ENCODE data around the gene RELN.
A peak's percentile ranks its signal among the peaks of the same experiment; 100 is the strongest.

RELN gene

DNA sequence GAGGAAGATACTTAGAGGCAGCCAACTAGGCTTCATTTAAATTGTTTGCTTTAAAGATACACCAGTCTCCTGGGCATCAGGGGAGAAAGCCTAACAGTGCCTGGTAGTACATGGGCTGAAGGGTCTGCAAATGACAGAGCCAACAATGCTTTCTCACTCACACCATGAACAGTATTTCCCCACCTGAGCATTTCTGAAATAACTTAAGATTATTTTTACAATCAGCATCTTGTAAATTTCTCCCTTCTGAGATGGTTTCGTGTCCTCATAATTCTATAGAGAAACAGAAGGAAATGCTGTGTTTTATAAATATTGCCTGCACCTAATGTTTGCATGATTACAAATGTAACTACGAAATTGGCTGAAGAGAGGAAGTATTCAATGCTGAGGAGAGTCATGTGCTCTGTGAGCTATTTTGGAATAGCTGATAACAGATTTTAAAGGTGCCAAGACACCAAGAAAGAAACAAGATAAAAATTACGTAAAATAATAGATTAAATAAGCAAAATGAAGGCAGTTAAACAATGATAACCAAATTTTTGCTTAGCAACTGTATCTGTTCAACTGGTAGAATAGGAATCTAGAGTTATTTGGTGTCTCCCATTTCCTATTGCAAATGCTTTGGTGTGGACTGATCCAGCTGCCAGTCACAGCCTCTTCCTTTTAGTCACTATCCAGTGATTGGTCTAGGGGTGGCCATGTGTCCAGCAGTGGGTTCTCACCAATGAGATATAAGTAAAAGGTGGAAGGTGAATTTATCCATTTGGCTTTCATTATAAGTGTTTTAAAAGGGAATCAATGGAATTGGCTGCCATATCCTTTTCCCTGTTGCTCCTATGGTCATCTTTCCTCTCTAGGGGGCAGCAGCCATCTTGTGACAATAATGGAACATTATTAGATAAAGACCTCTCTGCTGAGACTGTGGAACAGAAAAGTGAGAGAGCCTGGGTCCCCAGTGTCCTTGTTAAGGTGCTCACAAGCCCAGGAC is 375.5 kb downstream of the RELN start:
- no peak for DNase-seq

DNA sequence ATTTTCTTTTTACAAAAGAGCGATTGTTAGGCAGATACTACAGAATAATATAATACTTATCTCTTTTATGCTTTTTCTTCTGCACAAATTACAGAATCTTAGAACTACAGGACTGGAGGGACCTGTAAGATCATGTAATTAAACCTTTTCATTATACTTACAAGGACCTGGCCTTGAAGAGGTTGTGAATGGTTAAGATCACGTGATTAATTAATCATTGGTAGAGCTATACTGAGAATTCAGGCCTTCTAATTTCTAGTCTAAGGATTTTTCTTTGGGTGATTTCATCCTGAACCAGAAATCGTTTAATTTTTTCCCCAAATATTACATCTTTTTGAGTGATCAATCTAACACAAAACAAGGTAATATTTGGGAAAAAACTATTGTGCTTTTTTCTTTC is 379.7 kb downstream of the RELN start:
- DNase-seq: no peak

DNA sequence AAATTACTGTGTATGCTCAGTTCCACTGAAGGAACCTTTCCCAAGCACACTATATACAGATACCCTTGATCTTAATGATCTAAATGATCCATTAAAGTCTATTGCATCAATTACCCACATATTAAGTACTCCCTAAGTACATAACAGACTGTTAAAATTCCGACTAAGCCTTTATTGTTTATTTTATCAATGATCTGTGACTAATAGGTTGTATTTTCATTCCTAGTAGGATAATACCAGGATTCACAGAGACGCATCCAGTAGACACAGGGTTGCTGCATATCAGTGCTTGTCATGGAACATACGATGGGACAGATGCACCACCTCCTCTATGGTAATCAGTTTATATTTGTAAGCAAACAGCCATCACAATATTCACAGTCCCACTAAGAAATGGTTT is 383.8 kb downstream of the RELN start:
- DNase-seq: no peak

DNA sequence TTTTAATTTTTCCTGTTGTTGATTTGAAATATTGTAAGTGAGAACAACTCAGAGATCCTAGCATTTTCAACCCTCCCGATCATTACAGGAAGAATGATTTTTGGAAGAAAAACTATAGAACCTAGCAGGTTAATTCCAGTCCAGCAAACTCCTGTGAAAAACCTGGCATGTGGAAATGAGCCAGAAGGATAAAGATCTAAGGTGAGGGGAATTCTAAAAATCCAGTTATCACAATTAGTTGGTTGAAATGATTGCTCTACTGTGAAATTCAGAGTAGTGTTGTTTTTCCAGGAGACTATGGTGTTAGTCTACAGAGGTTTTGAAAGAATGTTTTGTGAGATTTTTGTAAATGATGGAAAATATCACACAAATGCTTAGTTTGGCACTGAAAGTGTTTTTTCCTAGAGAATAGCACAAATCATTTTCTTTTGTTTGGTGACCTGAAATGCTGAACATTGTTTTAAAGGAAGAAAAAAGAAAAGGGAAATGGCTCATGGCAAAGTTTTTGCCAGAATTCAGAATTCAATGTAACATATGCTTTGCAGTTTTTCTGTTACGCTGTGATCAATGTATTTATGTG is 391.0 kb downstream of the RELN start:
- no peak for DNase-seq

DNA sequence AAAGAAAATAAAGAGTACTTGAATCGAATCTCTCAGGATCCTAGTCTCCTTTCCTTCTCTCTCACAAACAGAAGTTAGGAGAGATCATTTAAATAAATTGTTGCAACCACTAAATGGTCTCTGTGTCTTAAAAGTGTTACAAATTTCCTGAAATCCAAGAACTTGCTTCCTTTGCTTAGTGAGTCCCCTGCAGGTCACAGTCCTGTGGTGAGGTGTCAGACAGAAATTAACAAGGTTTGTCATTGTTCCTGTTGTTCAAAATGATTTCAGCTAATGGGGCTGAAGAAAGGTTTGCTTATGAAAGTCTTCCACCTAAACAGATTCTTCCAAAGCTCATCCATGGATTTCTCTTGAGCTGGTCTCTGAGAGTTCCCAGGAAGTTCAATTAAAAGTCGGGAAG is 391.9 kb downstream of the RELN start:
- no peak for DNase-seq

DNA sequence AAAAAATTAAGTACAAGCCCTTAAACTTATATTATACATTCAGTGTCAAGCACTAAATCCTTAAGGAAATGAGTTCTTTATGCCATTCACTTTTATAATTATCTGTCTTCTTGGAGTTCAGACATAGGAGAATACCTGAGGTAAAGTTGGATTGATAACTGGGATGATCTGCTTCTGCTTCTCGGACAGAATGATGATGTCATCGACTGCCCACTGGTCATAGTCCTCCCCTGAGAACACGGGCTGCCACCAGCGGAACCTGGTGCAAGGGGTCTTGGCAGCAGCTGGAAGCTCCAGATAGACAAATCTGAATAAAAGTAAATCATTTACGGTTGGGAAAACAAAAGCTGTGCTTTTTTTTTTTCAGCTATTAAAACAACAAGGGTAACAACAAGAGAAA is 395.3 kb downstream of the RELN start:
- no peak for DNase-seq

DNA sequence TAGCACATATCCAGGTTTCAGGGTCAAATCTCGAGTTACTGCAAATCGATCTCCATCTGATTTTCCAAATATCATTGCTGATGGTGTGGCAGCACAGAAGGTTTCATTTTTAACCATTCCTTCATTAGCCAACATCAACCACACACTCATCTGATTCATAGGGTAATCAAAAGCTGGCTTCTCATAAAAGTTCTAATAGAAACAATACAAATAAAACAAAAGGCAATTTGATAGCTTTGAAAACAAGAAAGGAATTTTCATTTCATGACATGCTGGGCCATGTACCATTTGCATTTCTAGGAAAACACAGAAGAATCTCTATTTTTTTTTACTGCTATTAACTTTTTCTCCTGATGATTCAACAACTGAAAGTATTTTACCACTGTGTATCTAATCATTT is 395.8 kb downstream of the RELN start:
- no peak for DNase-seq

DNA sequence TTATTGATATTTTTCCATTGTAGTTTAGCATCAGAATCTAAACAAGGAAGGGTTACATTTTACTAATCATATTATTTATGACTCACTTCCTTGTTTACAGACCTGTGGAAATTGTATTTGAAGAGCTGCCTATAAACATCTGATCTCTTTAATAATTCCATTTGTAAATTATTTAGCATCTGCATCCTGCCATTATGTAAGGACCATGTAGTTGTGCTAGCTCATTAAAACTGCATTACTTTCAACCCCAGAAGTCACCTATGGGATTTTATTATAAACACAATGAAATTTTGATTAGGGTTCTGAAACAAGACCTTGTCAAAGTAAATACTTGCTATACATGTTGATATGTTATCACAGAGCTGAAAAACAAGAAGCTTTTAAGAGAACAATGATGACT is 396.6 kb downstream of the RELN start:
- DNase-seq: no peak

DNA sequence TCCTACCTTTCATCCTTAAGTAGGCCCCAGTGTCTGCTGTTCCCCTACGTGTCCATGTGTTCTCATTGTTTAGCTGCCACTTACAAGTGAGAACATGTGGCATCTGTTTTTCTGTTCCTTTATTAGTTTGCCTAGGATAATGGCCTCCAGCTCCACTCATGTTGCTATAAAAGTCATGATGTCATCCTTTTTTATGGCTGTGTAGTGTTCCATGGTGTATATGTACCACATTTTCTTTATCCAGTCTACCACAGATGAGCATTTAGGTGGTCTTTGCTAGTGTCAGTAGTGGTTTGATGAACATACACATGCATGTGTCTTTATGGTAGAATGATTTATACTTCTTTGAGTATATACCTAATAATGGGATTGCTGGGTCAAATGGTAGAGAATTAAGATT is 397.3 kb downstream of the RELN start:
- no peak for DNase-seq

DNA sequence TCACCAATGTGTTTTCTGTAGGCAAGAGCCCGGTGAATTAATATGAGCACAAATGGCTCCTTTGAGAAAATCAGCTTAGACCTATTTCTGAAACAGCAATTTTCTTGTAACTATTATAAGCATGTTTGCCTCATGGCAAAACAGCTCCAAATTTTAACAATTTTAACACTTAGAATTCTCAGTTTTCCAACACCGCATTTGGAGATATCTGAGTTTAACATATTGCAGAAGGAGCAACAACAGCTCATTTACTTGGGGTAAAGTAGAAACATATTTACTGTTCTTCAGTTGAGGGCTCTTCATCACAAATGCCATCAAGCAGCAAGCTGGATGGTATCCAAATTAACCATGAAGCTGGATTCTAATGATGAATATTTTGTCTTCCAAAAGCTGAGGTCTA is 409.4 kb downstream of the RELN start:
- DNase-seq: no peak

DNA sequence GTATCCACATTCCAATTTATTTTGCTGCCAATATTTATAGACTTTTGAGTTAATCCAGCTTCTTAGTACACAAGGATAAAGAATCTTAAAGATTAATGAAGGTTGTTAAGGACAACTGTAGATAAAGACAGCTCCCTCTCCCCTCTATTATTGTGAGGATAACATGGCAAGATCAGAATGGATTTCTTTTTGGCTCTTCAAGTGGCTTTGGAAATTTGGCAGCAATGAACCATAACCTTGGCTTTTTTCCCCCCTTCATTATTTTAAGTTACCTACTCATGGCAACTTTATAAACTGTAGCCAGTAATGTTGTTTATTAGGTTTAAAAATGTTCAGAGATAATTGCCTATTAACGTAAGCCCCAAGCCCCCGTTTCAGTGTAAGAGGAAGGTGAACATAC is 412.4 kb downstream of the RELN start:
- no peak for DNase-seq

DNA sequence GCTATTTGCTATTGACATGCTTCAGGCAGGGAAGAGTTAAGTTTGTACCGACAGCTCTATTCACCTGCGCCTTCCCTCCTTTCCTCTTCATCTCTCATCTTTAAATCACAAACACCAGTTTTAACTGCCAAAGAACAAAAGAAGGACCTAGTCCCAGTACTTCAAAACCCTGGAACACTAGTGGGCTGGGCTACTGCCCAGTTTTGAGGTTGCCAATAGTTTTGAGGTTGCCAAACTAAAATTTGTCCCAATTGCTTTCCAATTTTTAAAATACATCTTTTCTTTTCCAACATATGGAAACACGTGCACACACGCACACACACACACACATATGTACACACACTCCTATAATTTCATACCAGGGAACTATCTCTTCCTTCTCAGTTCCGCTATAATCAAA is 412.8 kb downstream of the RELN start:
- DNase-seq: no peak

DNA sequence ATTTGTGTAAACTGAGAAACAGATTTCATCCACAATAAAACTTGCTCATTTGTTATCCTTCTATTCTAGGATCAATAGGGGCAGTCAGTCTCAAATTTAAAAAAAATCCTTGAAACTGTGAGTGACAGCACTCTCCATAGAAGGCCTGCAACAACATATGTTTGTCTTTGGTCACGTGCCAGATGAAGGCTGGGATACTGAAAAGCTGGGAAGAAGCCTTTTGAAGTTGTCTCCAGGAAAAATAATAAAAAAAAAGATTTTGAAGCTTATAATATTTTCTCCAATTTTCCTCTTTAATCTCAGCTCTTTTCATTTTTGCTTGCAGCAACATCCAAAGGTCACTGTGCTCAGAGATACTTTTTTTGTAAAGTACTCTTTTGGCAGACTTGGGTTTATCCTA is 414.9 kb downstream of the RELN start:
- peak; percentile 46 for DNase-seq

DNA sequence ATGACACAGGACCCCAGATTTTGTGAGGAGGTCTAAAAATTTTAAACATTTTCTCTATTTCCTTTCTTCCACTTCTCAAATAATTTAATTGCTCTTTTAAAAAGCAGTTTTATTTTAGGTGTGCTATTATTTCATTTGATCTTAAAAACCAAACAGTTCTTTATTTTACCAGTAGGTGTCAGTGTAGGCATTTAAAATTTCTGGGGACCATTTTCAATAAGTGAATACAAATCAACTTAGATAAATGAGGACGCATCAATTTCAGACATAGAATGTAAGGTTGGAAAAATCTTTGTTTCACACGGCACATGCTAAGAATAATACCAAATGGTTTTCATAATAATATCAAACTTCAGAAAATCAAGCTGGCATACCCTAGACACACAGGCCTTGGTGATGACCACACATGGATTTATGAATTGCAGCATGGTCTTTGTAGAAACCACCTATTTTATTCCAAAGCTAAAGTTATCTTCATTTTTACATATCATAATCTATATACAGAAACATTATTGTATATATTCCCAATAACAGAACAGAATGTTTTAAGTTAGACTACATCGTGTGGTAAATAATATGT is 415.9 kb downstream of the RELN start:
- peak; percentile 55 for DNase-seq

DNA sequence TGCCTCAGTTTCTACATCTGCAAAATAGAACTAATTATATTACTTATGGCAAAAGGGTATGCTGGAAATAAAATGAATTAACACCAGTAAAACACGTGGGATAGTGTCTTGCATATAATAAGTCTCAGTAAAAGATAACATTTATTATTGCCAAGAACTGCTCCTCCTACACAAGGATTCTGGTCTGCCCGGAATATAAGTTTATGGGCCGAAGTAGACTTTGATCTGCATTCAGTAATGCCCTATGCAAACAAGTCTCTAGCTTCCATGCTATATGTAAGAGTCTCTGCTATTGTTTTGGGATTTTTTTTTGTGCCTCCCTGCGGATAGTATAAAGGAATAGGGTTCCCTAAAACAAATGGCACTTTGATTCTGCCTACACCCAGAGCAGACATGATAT is 417.9 kb downstream of the RELN start:
- no peak for DNase-seq

DNA sequence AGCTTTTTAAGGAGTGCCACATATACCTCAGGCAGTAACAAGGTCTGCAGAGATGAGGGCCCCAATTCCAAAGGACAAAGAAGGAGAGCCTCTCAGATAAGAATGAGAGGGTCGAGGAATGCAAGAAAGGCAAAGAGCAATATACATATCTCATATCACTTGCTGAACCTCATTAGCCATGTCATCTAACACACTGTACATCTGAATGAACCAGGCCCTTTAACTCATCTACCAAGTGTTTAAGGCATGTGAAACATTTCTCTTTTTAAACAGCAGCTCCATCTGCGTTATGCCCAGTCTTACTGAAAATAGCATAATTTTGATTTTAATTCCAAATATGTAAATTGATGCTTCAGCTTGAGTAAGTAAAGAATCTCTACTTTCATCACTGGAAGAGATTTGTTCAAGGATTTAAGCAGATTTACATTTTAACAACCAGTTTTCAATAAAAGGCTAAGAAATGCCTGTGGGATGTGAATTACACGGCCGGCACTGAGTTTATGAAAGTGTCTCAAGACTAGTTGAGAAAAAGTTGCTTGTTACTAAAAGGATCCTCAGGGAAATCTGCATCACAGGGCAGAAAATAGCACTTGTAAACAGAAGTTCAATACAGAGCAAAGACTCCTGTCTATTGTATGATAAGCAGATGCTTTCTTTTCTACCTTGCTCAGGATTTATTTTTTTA is 419.7 kb downstream of the RELN start:
- no peak for DNase-seq

DNA sequence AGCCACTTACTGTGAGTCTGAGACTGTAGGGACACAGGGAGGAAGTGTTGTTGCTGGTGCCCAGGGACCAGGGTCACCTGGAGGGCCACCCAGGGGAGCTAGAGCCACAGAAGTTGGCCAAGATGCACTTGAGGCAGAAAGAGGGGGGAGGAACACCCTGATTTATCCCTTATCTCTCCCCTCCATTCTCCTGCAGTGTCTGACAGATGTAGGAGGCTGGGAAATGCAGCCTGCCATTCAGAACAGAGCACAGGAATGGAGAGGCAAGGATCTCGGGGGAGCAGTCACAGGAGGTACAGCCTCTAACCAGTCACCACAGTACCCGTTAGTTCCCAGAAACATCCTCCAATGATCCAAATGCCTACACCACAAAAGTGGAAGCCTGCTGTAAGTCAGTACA is 425.0 kb downstream of the RELN start:
- DNase-seq: no peak

DNA sequence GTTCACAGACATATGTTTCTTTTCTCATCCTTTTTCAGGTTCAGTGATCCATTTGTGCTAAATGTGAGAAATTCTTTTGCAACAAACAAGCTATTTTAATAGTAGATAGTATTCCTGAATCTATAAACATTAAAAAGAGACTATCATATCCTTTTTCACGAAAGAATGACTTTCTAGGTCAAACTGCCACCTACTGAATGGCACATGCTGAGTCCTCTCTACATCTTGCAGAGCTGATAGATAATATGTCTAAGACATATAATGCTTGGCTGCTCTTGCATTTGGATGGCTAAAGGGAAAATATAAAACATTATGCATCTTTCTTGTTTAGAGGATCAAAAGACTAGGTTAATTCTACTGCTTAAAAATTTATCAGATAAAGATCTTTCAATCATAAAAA is 429.3 kb downstream of the RELN start:
- no peak for DNase-seq

DNA sequence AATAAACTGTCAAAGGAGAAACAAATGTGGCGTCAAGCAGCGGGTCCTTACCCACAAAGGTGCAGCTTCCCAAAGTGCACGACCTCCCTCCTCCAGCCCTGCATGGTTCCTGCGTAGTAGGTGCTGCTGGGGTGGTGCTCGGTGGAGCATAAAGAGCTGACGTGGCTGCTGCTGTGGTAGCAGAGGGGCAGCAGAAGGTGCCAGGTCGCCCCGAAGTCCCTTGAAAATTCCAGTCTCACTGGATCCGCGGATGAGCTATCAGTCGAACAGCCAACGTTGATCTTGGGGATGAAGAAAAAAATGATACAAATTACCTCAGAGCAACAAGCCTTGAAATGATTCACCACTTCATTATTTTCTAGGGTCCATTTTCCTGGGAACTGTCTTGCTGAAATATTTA is 438.4 kb downstream of the RELN start:
- no peak for DNase-seq

DNA sequence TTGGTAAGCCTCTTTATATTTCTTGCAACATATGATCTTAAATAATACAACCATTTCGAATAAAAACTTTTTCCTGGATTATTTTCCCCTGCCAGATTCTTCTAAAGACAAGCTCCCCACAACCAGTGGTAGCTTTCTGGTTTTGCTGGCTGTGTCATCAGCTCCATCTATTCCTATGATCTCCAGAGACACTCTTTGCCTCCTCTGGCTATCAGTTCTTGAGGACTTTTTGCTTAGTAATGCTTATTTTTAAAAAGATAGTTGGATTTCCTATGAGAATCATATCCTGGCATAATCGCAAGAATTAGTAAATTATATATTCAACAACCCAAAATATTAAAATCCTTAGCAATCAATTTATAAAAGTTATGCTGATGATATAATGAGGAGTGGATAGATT is 439.7 kb downstream of the RELN start:
- DNase-seq: no peak

DNA sequence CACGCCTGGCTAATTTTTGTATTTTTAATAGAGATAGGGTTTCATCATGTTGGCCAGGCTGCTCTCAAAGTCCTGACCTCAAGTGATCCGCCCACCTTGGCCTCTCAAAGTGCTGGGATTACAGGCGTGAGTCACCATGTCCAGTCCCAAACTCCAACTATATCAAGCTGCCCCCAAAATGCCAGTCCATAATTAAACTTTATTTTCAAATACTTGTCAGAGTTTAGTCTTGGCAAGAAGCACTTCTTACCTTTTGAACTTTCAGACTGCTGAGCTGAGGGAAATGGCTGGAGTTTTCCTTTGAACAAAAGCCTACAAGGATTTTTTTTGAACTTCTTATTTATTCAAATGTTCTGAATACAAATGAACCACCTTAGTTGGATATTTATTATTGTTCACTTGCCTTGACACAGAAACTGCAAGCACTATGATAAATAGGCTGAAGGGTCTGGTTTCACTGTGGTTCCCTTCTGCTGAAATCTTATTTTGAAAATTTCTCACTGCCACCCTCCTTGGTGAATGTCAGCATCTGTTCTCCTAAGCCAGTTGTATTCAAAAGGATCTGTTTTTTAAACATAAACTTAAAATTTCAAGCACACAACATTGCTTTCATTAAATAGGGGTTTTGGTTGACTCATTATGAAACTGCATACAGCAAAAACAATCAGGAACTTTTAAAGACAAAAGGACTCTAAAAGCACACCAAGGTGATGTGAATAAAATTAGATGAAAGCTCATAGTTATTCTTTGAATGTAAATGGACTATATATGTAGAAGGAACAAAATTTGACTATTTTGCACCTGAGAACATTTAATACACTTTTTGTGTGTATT is 441.8 kb downstream of the RELN start:
- no peak for DNase-seq

DNA sequence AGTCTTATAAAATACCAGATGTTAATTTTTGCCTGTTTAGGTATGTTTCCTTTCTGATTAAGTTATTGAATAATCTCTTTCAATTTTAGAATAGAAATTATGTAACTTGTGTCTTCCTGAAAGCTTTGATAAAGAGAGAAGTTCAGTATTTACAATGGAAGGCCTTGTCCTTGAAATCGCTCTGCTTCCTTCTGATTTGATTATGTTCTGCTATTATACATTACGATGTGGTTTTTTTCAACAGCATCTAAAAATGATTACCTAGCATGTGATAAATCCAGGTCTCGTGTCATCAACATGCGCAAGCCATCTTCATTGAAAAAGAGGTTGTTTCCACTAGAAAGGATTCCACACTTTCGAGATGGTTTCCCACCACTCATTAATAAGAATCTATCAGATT is 447.0 kb downstream of the RELN start:
- no peak for DNase-seq

DNA sequence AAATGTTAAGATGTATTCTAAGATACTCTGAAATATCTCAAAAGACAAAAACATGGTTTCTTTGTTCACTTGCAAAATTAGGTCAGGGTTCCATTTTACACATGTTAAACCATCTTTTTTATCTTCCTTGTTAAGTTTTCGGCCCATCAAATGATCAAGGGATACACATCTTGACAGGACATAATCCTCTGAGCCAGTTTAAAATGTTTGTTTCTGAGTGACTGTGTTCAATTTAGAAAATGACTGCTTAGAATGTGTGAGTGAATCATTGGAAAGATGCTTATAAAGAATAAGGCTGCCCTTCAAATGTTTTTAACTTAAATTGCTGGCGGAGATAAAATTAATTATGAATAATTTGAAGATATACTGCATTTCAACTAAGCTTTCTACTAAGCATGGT is 447.5 kb downstream of the RELN start:
- DNase-seq: no peak
